Heart right ventricle (tissue), 16 donors: ENCODE data around the gene DKK3. TPM values are rescaled to one million over a fixed set of nuclear protein-coding genes. Genes with fewer than 3 reads are reported as not detected.

Experiments used
- ATAC-seq, 8 donors: fragments of 200-7000 bp; cut with Tn5 transposase; one replicate each; pipeline ENCODE4 v1.9.1; 2020; ENCODE audit warnings: mild to moderate bottlenecking in 8 of 8, moderate library complexity in 8 of 8, moderate number of reproducible peaks in 1 of 8
- DNase-seq, 2 donors: peaks; one replicate each; pipeline ENCODE4 v3.0.0-alpha.2; 2020
- H3K27ac ChIP-seq, 10 donors: fragments of 200-600 bp; sonication (generic) in 2 of 10; one replicate each; pipeline versions ENCODE4 v1.5.0 to v1.8.0; 2020 to 2022; ENCODE audit warnings: mild to moderate bottlenecking in 3 of 10
- H3K27me3 ChIP-seq, 7 donors: fragments of 200-600 bp; one replicate each; pipeline ENCODE4 v1.8.0; 2021 to 2022; ENCODE audit warnings: mild to moderate bottlenecking in 2 of 7
- H3K36me3 ChIP-seq, 9 donors: fragments of 200-600 bp; sonication (generic) in 1 of 9; one replicate each; pipeline versions ENCODE4 v1.5.0 to v1.8.0; 2020 to 2022; ENCODE audit warnings: mild to moderate bottlenecking in 2 of 9
- H3K4me1 ChIP-seq, 9 donors: fragments of 200-600 bp; sonication (generic) in 1 of 9; one replicate each; pipeline versions ENCODE4 v1.5.0 to v1.8.0; 2020 to 2022; ENCODE audit warnings: mild to moderate bottlenecking in 4 of 9
- H3K4me3 ChIP-seq, 10 donors: fragments of 200-600 bp; sonication (generic) in 2 of 10; one replicate each; pipeline versions ENCODE4 v1.5.0 to v1.8.0; 2020 to 2022; ENCODE audit warnings: mild to moderate bottlenecking in 7 of 10, moderate library complexity in 2 of 10
- H3K9me3 ChIP-seq, 11 donors: fragments of 200-600 bp in 10 of 11; sonication (generic) in 2 of 11; one replicate each; pipeline versions ENCODE4 v1.5.0 to v1.8.0; 2013 to 2022; ENCODE audit warnings: mild to moderate bottlenecking in 2 of 11, control low read depth in 1 of 11, moderate library complexity in 1 of 11
- WGBS, 2 donors: extraction: QIAGEN DNeasy Blood & Tissue Kit; methylation state at CpG; one replicate each; pipeline ENCODE4 v1.1.7; 2013; ENCODE audit warnings: inconsistent platforms in 1 of 2; 5-methylcytosine and 5-hydroxymethylcytosine counted together
- intact Hi-C, 10 donors: fragments of 100-400 bp; cut with DNase I; formaldehyde crosslinking; loops; one replicate each; pipeline versions ENCODE4 v1.11.1 to v1.14.2; 2022
- polyA plus RNA-seq, 2 donors: library from polyadenylated mRNA; stranded (reverse); fragments of 200-250 nt; gene quantifications; one replicate each; pipeline ENCODE4 v1.2.3, GENCODE V29; 2013
- total RNA-seq, 10 donors: library from RNA; stranded (reverse); fragmentation: NEBNext Ultra II Directional in 3 of 10; extraction: Animal tissue kit (Norgen Biotek cat#: 25700) in 3 of 10; gene quantifications; one replicate each; pipeline versions ENCODE4 v1.2.1 to v1.2.4, GENCODE V29; 2021 to 2023
- TF ChIP-seq, protein P1 (sequence below), 9 donors: fragments of 200-600 bp; sonication (generic) in 2 of 9; IDR thresholded peaks; one replicate each; pipeline versions ENCODE4 v1.5.0 to v1.8.0; 2021 to 2022; ENCODE audit warnings: antibody characterized with exemption in 9 of 9, mild to moderate bottlenecking in 5 of 9, moderate library complexity in 1 of 9
- donor health status: Arrhythmogenic right ventricular cardiomyopathy.
- donor health status: ischemic (EF 13 %, LVEDD 7.1; RV severe dilation, severe dysfunction).
- donor health status: healthy with polysubstance abuse.
- donor health status: DM: no; HTN: yes; CAD: no.
- donor health status: DM: no; HTN: no; CAD: no.
- donor health status: ischemic (EF 25% LVEDD 6.9; RV normal size, moderate dysfunction).
- donor health status: ischemic (EF 25% LVEDD 5.7; RV mildly dilated, moderate dysfunction).
- donor health status: healthy.
- donor health status: DM: yes; HTN: yes; CAD: no.
- donor health status: Ischemic cardiomyopathy.
- donor health status: ischemic (EF 35%, LVEDD 5.7; RV mildly dilated, moderate dysfunction).
- donor health status: nonischemic (EF 11% LVEDD 7.7; RV severe dilation, severe dysfunction).
- donor health status: DM: yes; HTN: yes; CAD: no.
- donor health status: PGD.
- donor health status: ischemic (EF 29% LVEDD 5.4; RV normal size, mild dysfunction).
- donor health status: nonischemic (EF 23%, LVEDD 6.1; RV moderate dilation, normal function).

The DKK3 gene
- total and polyA plus RNA-seq, 12 donors = 113 to 1,034 (median 601) TPM

DNA sequence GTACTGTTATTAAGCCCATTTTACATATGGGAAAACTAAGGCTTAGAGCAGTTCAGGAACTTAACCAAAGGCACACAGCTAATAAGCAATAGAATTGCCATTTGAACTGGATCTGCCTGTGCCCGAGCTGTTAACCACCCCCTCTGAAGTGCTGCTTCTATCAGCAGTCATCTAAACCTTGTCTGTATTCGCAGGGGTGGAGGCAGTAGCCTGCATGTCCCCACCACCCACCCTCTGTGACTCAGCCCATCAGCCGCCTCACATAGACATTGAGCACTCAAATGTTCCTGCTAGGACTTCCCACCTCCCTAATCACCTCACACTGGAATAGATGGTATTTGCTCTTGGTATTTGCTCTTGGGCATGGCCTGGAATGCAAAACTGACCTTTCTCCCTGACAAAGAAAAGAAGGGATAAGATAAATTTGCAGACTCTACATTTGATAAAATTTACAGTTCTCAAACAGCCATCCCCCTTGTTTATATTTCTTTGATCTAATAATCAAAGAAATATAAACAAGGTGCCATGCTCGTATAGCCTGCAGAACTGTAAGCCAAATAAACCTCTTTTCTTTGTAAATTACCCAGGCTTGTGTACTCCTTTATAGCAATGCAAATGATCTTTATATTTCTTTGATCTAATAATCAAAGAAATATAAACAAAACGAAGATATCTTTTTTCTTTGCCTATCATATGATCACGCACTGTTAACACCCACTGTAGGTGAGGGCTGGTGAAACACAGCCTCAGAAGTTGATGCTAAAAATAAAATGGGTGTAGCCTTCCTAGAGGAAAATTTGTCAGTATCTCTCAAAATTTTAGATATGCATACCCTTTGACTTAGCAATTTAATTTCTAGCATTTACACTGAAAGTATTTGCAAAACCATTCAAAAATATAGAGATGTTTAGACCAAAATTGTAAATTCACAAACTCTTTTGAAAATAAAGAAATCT, 15.9 kb downstream of the DKK3 start:
- ATAC-seq (peak in 6 of 8 donors; percentile 50 to 78 (median 63)), DNase-seq (no peak)
- Histone ChIP-seq H3K36me3 (peaks cover 0 to 35% (median 0%) of the 10 kb centered on the region in 9 donors), H3K27ac (peak overlapping the region; percentile 34 to 80 (median 74)), H3K27me3 (no peaks in the 10 kb centered on the region), H3K4me3 (no peak overlapping the region), H3K4me1 (peaks cover 9 to 62% (median 49%) of the 10 kb centered on the region in 9 donors), H3K9me3 (no peaks in the 10 kb centered on the region)
- intact Hi-C loops = no loop called here
- TF ChIP-seq, protein P1, sequence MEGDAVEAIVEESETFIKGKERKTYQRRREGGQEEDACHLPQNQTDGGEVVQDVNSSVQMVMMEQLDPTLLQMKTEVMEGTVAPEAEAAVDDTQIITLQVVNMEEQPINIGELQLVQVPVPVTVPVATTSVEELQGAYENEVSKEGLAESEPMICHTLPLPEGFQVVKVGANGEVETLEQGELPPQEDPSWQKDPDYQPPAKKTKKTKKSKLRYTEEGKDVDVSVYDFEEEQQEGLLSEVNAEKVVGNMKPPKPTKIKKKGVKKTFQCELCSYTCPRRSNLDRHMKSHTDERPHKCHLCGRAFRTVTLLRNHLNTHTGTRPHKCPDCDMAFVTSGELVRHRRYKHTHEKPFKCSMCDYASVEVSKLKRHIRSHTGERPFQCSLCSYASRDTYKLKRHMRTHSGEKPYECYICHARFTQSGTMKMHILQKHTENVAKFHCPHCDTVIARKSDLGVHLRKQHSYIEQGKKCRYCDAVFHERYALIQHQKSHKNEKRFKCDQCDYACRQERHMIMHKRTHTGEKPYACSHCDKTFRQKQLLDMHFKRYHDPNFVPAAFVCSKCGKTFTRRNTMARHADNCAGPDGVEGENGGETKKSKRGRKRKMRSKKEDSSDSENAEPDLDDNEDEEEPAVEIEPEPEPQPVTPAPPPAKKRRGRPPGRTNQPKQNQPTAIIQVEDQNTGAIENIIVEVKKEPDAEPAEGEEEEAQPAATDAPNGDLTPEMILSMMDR (IDR thresholded peaks at IDR 0.05) = no peak
- WGBS, 2 donors = 53 to 66% methylated on average over 6 of the region's 6 CpGs

DNA sequence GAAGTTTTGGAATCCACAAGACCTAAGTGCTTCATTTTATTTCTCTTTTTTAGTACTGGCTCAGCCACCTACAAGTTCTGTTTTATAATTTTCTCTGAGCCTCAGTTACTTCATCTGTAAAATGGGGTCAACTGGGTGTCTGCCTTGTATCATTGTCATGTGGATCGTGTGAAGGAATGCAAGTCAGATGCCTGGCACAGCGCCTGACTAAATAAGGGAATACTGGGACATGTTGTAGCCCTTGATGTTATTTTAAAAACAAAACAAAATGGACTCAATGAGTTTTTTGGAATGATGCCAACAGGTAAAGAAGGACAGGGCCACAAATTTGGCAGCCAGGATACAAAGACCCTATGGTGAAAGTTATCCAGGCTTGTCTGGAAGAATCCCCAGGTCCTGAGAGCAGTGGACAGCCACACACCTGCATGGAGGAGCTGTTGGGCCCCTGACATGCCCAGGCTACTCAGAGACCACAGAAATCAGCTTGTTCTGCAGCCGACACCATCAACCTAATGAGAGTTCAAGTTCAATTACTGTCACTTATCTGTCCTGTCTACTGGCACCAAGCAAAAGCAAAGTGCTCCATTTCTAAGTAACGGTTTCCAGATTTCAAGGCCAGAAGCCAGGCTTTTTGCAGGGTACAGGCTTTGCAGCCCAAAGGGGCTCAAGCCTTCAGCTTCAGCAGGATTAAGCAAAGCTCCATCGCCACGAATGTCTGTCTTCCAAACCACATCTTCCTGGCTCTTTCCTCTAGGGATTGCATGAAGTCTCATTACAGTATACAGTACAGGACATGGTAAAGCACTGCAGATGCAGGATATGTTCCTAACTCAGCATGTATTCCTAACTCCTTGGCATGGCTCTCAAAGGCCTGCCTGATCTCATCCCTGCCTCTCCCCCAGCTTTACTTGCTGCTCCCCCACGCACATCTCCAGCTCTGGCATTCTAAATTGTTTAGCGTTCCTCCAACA, 18.4 kb downstream of the DKK3 start:
- WGBS, 2 donors = 62 to 69% methylated on average over 8 of the region's 8 CpGs
- H3K4me1 ChIP-seq = peaks cover 18 to 86% (median 69%) of the 10 kb centered on the region in 9 donors

DNA sequence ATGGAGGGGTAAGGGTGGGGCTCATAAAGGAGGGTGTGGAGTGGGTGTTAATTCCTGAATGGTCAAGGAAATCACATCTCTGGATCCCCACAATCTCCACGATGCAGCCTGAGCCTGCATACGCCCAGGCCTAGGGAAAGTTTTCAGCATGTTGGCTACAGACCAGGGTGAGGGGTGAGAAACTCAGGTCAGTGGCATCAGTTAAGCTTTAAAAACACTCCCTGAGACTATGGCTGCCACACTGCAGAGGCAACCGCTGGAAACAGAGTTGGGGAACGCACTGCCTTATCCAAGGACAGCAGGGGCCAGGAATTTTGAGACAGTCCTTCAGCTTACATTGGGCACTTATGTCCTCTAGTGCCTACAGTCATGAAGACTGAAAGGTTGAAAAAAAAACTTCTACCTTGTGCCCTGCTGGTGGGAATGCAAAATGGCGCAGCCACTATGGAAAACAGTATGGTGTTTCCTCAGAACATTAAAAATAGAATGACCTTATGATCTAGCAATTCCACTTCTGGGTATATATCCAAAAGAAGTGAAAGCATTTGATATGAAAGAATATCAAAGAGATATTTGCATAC, 19.7 kb downstream of the DKK3 start:
- Histone ChIP-seq H3K4me3 (no peak overlapping the region), H3K27ac (peak overlapping the region; percentile 7 to 87 (median 69)), H3K9me3 (no peaks in the 10 kb centered on the region), H3K4me1 (peaks cover 29 to 92% (median 74%) of the 10 kb centered on the region in 9 donors), H3K27me3 (no peaks in the 10 kb centered on the region), H3K36me3 (peaks cover 0 to 3% (median 0%) of the 10 kb centered on the region in 9 donors)
- ATAC-seq (peak in 4 of 8 donors; percentile 4 to 41 (median 16)), DNase-seq (no peak)
- TF ChIP-seq, protein P1 (IDR thresholded peaks at IDR 0.05) = peak in 5 of 9 donors; percentile 15 to 30 (median 19)
- 66 to 79% methylated on average over 5 of the region's 5 CpGs for WGBS, 2 donors
- intact Hi-C loops = no loop called here

More for the DNA sequence above, 18.4 kb downstream of the DKK3 start:
- H3K4me3 ChIP-seq = no peak overlapping the region
- no peaks in the 10 kb centered on the region for H3K27me3 ChIP-seq
- ATAC-seq (no peak), DNase-seq (no peak)
- peak overlapping the region; percentile 10 to 80 (median 48) for H3K27ac ChIP-seq
- no peaks in the 10 kb centered on the region for H3K9me3 ChIP-seq
- intact Hi-C loops = no loop called here
- peaks cover 0 to 11% (median 0%) of the 10 kb centered on the region in 9 donors for H3K36me3 ChIP-seq
- TF ChIP-seq, protein P1 (IDR thresholded peaks at IDR 0.05) = no peak
